IMR-90 (cell line): ENCODE results near the gene KMT5C. TPM values are rescaled to one million over a fixed set of nuclear protein-coding genes. Genes with fewer than 3 reads are reported as not detected.

Experiments
- ATAC-seq: fragments of 200-7000 bp; cut with Tn5 transposase; 2 replicates; pipeline ENCODE4 v1.9.1; 2020; ENCODE audit warnings: low read depth, mild to moderate bottlenecking, moderate library complexity
- BruUV-seq: library from RNA; stranded (reverse); fragments of 400-500 nt; replicated peaks from 2 replicates; lab custom pipeline; 2021; lab: Mats Ljungman, UMichigan
- CTCF ChIA-PET: fragments of 300-600 bp; formaldehyde crosslinking; extraction: SDS; loops from one replicate; lab custom pipeline; 2021; ENCODE audit warnings: antibody characterized with exemption; lab: Yijun Ruan, JAX
- POLR2A ChIA-PET: fragments of 300-600 bp; sonication (Branson Sonifier 250); formaldehyde crosslinking; loops from one replicate; lab custom pipeline; 2022; ENCODE audit warnings: antibody characterized with exemption; ENCODE audit not compliant: unreplicated experiment; lab: Charles Lee
- DNase-seq: peaks from one replicate; pipeline ENCODE4 v3.0.0; 2013
- H2AFZ ChIP-seq: replicated peaks from 2 replicates; pipeline ENCODE3; 2013; ENCODE audit warnings: low read length, mild to moderate bottlenecking; ENCODE audit not compliant: poor library complexity
- H2AK5ac ChIP-seq: 2 replicates; pipeline ENCODE4 v1.6.1; 2013; ENCODE audit warnings: low read depth, low read length, inconsistent platforms
- H2AK9ac ChIP-seq: replicated peaks from 2 replicates; pipeline ENCODE3; 2013; ENCODE audit warnings: mild to moderate bottlenecking, low read depth, low read length, moderate library complexity; ENCODE audit not compliant: poor library complexity
- H2BK120ac ChIP-seq: 2 replicates; pipeline ENCODE4 v1.6.1; 2013; ENCODE audit warnings: low read depth, low read length, inconsistent platforms
- H2BK15ac ChIP-seq: 3 replicates; pipeline ENCODE4 v1.6.1; 2013; ENCODE audit warnings: low read depth, low read length, inconsistent platforms
- H2BK20ac ChIP-seq: 2 replicates; pipeline ENCODE4 v1.6.1; 2013; ENCODE audit warnings: low read depth, mild to moderate bottlenecking, inconsistent platforms, low read length, moderate library complexity
- H2BK5ac ChIP-seq: 2 replicates; pipeline ENCODE4 v1.6.1; 2013; ENCODE audit warnings: mild to moderate bottlenecking, low read depth, low read length, inconsistent platforms; ENCODE audit not compliant: poor library complexity, severe bottlenecking
- H3K14ac ChIP-seq: replicated peaks from 2 replicates; pipeline ENCODE4 v1.6.1; 2013; ENCODE audit warnings: low read depth, low read length, inconsistent platforms
- H3K18ac ChIP-seq: 2 replicates; pipeline ENCODE4 v1.6.1; 2013; ENCODE audit warnings: low read depth, low read length, control low read depth
- H3K23ac ChIP-seq: 2 replicates; pipeline ENCODE4 v1.6.1; 2013; ENCODE audit warnings: low read depth, low read length, inconsistent platforms
- H3K27ac ChIP-seq: 2 replicates; pipeline ENCODE4 v1.5.1; 2013; ENCODE audit warnings: mild to moderate bottlenecking, control low read depth, low read length; ENCODE audit not compliant: insufficient read depth
- H3K27me3 ChIP-seq: 2 replicates; pipeline ENCODE4 v1.6.1; 2013; ENCODE audit warnings: low read length; ENCODE audit not compliant: control insufficient read depth, insufficient read depth
- H3K36me3 ChIP-seq: 2 replicates; pipeline ENCODE4 v1.6.1; 2013; ENCODE audit warnings: low read length, mixed read lengths; ENCODE audit not compliant: control insufficient read depth, insufficient read depth
- H3K4ac ChIP-seq: 2 replicates; pipeline ENCODE4 v1.6.1; 2013; ENCODE audit warnings: low read depth, low read length, inconsistent platforms
- H3K4me1 ChIP-seq: 2 replicates; pipeline ENCODE4 v1.6.1; 2013; ENCODE audit warnings: low read length, mixed read lengths; ENCODE audit not compliant: control insufficient read depth, insufficient read depth
- H3K4me2 ChIP-seq: 2 replicates; pipeline ENCODE4 v1.6.1; 2013; ENCODE audit warnings: low read depth, mild to moderate bottlenecking, control low read depth, low read length, moderate library complexity
- H3K4me3 ChIP-seq: 2 replicates; pipeline ENCODE4 v1.5.1; 2013; ENCODE audit warnings: low read depth, mild to moderate bottlenecking, control low read depth, low read length, moderate library complexity; ENCODE audit not compliant: insufficient read depth
- H3K56ac ChIP-seq: 2 replicates; pipeline ENCODE4 v1.6.1; 2013; ENCODE audit warnings: low read length, inconsistent platforms; ENCODE audit not compliant: insufficient read depth; ENCODE audit errors: extremely low read depth
- H3K79me1 ChIP-seq, 2 experiments: 2 replicates each; pipeline ENCODE4 v1.6.1; 2013; ENCODE audit warnings: low read length in 2 of 2, inconsistent platforms in 1 of 2, low read depth in 1 of 2
- H3K9ac ChIP-seq: 2 replicates; pipeline ENCODE4 v1.6.1; 2013; ENCODE audit warnings: low read depth, low read length, control low read depth
- H3K9me1 ChIP-seq: 2 replicates; pipeline ENCODE4 v1.6.1; 2013; ENCODE audit warnings: low read length, inconsistent platforms; ENCODE audit not compliant: insufficient read depth
- H3K9me3 ChIP-seq: 2 replicates; pipeline ENCODE4 v1.6.1; 2013; ENCODE audit warnings: low read length; ENCODE audit not compliant: control insufficient read depth, insufficient read depth
- H4K20me1 ChIP-seq: 2 replicates; pipeline ENCODE4 v1.6.1; 2013; ENCODE audit warnings: low read length, inconsistent platforms; ENCODE audit not compliant: insufficient read depth
- H4K5ac ChIP-seq: 2 replicates; pipeline ENCODE4 v1.6.1; 2013; ENCODE audit warnings: mild to moderate bottlenecking, low read depth, low read length, control low read depth
- H4K8ac ChIP-seq, 2 experiments: 2 replicates each; pipeline ENCODE4 v1.6.1; 2013; ENCODE audit warnings: low read depth in 2 of 2, low read length in 2 of 2, control low read depth in 1 of 2, inconsistent platforms in 1 of 2
- H4K91ac ChIP-seq: 2 replicates; pipeline ENCODE4 v1.6.1; 2013; ENCODE audit warnings: low read depth, low read length, inconsistent platforms; ENCODE audit not compliant: insufficient read depth
- BHLHE40 ChIP-seq: fragments of 150-350 bp; IDR thresholded peaks from 2 replicates; pipeline ENCODE4 v1.6.1; 2016; ENCODE audit warnings: mild to moderate bottlenecking, low read depth, low read length
- CEBPB ChIP-seq: IDR thresholded peaks from 2 replicates; pipeline ENCODE4 v1.6.1; 2012; ENCODE audit warnings: low read depth, low read length, improper control_type of control experiment
- CHD1 ChIP-seq: IDR thresholded peaks from 2 replicates; pipeline ENCODE4 v1.6.1; 2012; ENCODE audit warnings: low read depth, low read length, improper control_type of control experiment
- ELK1 ChIP-seq: fragments of 150-350 bp; IDR thresholded peaks from 2 replicates; pipeline ENCODE4 v1.6.1; 2016; ENCODE audit warnings: low read depth, mild to moderate bottlenecking, low read length, moderate library complexity, borderline replicate concordance
- FOS ChIP-seq: fragments of 150-350 bp; IDR thresholded peaks from 2 replicates; pipeline ENCODE4 v1.6.1; 2016; ENCODE audit warnings: low read depth, low read length
- MAFK ChIP-seq: IDR thresholded peaks from 2 replicates; pipeline ENCODE4 v1.6.1; 2012; ENCODE audit warnings: low read depth, low read length, improper control_type of control experiment
- MAZ ChIP-seq: IDR thresholded peaks from 2 replicates; pipeline ENCODE4 v1.6.1; 2012; ENCODE audit warnings: low read depth, mild to moderate bottlenecking, low read length, improper control_type of control experiment, moderate library complexity, borderline replicate concordance
- NFE2L2 ChIP-seq: fragments of 150-350 bp; IDR thresholded peaks from 2 replicates; pipeline ENCODE4 v1.6.1; 2016; ENCODE audit warnings: low read depth, mild to moderate bottlenecking, low read length
- POLR2A ChIP-seq: IDR thresholded peaks from 2 replicates; pipeline ENCODE4 v1.6.1; 2012; ENCODE audit warnings: mild to moderate bottlenecking, low read depth, low read length
- RAD21 ChIP-seq: IDR thresholded peaks from 2 replicates; pipeline ENCODE4 v1.6.1; 2012; ENCODE audit warnings: low read length, improper control_type of control experiment
- RCOR1 ChIP-seq: IDR thresholded peaks from 2 replicates; pipeline ENCODE4 v1.6.1; 2012; ENCODE audit warnings: mild to moderate bottlenecking, low read length, improper control_type of control experiment; ENCODE audit not compliant: insufficient replicate concordance
- RFX5 ChIP-seq: IDR thresholded peaks from 2 replicates; pipeline ENCODE4 v1.8.0; 2012; ENCODE audit warnings: low read depth, mild to moderate bottlenecking, low read length, moderate library complexity
- SMC3 ChIP-seq: fragments of 150-350 bp; IDR thresholded peaks from 2 replicates; pipeline ENCODE4 v1.6.1; 2016; ENCODE audit warnings: low read depth, mild to moderate bottlenecking, antibody characterized with exemption, low read length, moderate library complexity
- USF2 ChIP-seq: fragments of 150-350 bp; IDR thresholded peaks from 2 replicates; pipeline ENCODE4 v1.6.1; 2017; ENCODE audit warnings: mild to moderate bottlenecking, antibody characterized with exemption, low read length, low read depth
- WGBS, 2 experiments: methylation state at CpG; one replicate each; pipeline versions ENCODE4 v1.1.5 to v1.1.7; 2013; ENCODE audit warnings: missing lambda C conversion rate in 2 of 2; ENCODE audit not compliant: insufficient read length in 1 of 2; ENCODE audit errors: extremely low coverage in 2 of 2; 5-methylcytosine and 5-hydroxymethylcytosine counted together
- dilution Hi-C: fragments of 300-500 bp; cut with HindIII; formaldehyde crosslinking; loops from one replicate; pipeline ENCODE4 v1.14.3; 2018; ENCODE audit warnings: low sequenced_read_pairs; ENCODE audit not compliant: unreplicated experiment
- in situ Hi-C: fragments of 300-500 bp; cut with MboI; formaldehyde crosslinking; loops from 3 replicates; pipeline ENCODE4 v1.14.3; 2019; ENCODE audit warnings: low sequenced_read_pairs, inconsistent platforms, mixed read lengths
- intact Hi-C: fragments of 100-400 bp; cut with micrococcal nuclease; formaldehyde crosslinking; loops from 2 replicates; pipeline ENCODE4 v1.10.0; 2022
- polyA plus RNA-seq, 3 experiments: library from polyadenylated mRNA; depleted of rRNA; stranded (reverse); fragments of >200 nt; gene quantifications; 2 replicates each; pipeline ENCODE4 v1.2.3, GENCODE V29; 2012; ENCODE audit warnings: low replicate concordance in 1 of 3
- total RNA-seq: library from RNA; depleted of rRNA; stranded (reverse); fragments of >200 nt; gene quantifications from 2 replicates; pipeline ENCODE4 v1.2.3, GENCODE V29; 2012

Gene KMT5C
- total and polyA plus RNA-seq, 2 of the 4 experiments (the other 2 are of a cell fraction) = 1.8 to 5.9 TPM

- peak overlapping the region; percentile 96 for H2BK5ac ChIP-seq
- BruUV-seq = no TSS peak
- H3K4me3 ChIP-seq = no peak overlapping the region
- peak overlapping the region; percentile 77 for H2AFZ ChIP-seq
- 63% methylated on average over 2 of the region's 24 CpGs; no CpG with 5 or more reads in 1 of the 2 experiments for WGBS, 2 experiments
- peak; percentile 96 for TF ChIP-seq FOS
- peak; percentile 97 for TF ChIP-seq MAZ
- no peak for TF ChIP-seq ELK1
- no peak for TF ChIP-seq CEBPB
- TF ChIP-seq NFE2L2 = no peak
- no peak for TF ChIP-seq RCOR1
- TF ChIP-seq POLR2A = no peak; the same call in none of the 2 replicates
- no peak for TF ChIP-seq RFX5
- no peak for TF ChIP-seq MAFK
- peak; percentile 34; the same call in 1 of the 2 replicates for TF ChIP-seq BHLHE40
- TF ChIP-seq CHD1 = no peak
- no peak for TF ChIP-seq SMC3
- TF ChIP-seq USF2 = no peak
- no peak; the same call in 1 of the 2 replicates for TF ChIP-seq RAD21
- H3K9me3 ChIP-seq = no peaks in the 10 kb centered on the region
- peaks cover 45% of the 10 kb centered on the region for H3K4me1 ChIP-seq
- POLR2A ChIA-PET = no interaction called here
- intact Hi-C loops = no loop called here
- H2AK9ac ChIP-seq = peak overlapping the region; percentile 87
- peak overlapping the region; percentile 82 to 86 for H4K8ac ChIP-seq
- ATAC-seq = no peak
- peaks cover 13% of the 10 kb centered on the region; the same call in 1 of the 2 replicates for H3K9me1 ChIP-seq
- H3K27me3 ChIP-seq = no peaks in the 10 kb centered on the region
- H3K36me3 ChIP-seq = peaks cover 10% of the 10 kb centered on the region
- peak overlapping the region; percentile 86 for H3K18ac ChIP-seq
- H2BK15ac ChIP-seq = peak overlapping the region; percentile 81; the same call in 2 of the 3 replicates
- peak overlapping the region; percentile 90 for H2BK20ac ChIP-seq
- CTCF ChIA-PET = no interaction called here
- H2AK5ac ChIP-seq = peak overlapping the region; percentile 98
- peak overlapping the region; percentile 96 for H3K27ac ChIP-seq
- peak overlapping the region; percentile 52 for H3K9ac ChIP-seq
- H4K20me1 ChIP-seq = peaks cover 22% of the 10 kb centered on the region
- H3K4me2 ChIP-seq = 0 out of 2 replicates have a peak overlapping the region, but pooled peaks have one; percentile 11
- H3K14ac ChIP-seq = peak overlapping the region; percentile 77
- H3K79me1 ChIP-seq = peaks cover 5 to 41% of the 10 kb centered on the region in 2 experiments; a peak in 3 of 4 replicates
- peak overlapping the region; percentile 94 for H4K91ac ChIP-seq
- dilution Hi-C loops = no loop called here
- DNase-seq = peak; percentile 84
- peak overlapping the region; percentile 58; the same call in 1 of the 2 replicates for H3K56ac ChIP-seq
- peak overlapping the region; percentile 82 for H3K4ac ChIP-seq
- in situ Hi-C loops = no loop called here
- H2BK120ac ChIP-seq = peak overlapping the region; percentile 91
- H4K5ac ChIP-seq = peak overlapping the region; percentile 89
- peak overlapping the region; percentile 37; the same call in 1 of the 2 replicates for H3K23ac ChIP-seq
Observed at GRCh38 chr19:55372316-55373081, 32.8 kb downstream of the KMT5C start.
